Measurements from ENCODE around the gene DHX8. TPM values are rescaled to one million over a fixed set of nuclear protein-coding genes. Genes with fewer than 3 reads are reported as not detected.

Gene DHX8
- total and polyA plus RNA-seq, 2 of the 8 experiments (the other 6 are each of a cell fraction or from before 2014, with no cell fraction given) = 30.5 to 59.4 TPM

GRCh38 chr17:43563600-43564594 is 80.1 kb downstream of the DHX8 start (continued):
- TF ChIP-seq CTCF (IDR thresholded peaks at IDR 0.05; ENCODE audit: control extremely low read depth in 1 of 3, insufficient read depth in 1 of 3, low read depth in 1 of 3, low read length in 3 of 3) = no peak
- TF ChIP-seq YY1 (IDR thresholded peaks at IDR 0.05; ENCODE audit: low read depth, low read length) = no peak

All from H1 (cell line).